Breast epithelium (tissue), 3 donors: ENCODE data around the gene NFKB1.

ENCODE experiments used
- CTCF ChIP-seq, 3 donors: fragments of 450-650 bp; IDR thresholded peaks; one replicate each; pipeline ENCODE4 v1.5.1; 2016 to 2017; ENCODE audit warnings: antibody characterized with exemption in 3 of 3, mild to moderate bottlenecking in 3 of 3, moderate library complexity in 3 of 3
- POLR2AphosphoS5 ChIP-seq, 3 donors: sonication (generic); formaldehyde crosslinking; IDR thresholded peaks; one replicate each; pipeline ENCODE4 v1.6.1; 2017; ENCODE audit warnings: antibody characterized with exemption in 3 of 3

GRCh38 chr4:102625232-102625930 lies 124.2 kb downstream of the NFKB1 start:
- TF ChIP-seq CTCF (IDR thresholded peaks at IDR 0.05), result no peak
- TF ChIP-seq POLR2AphosphoS5 (IDR thresholded peaks at IDR 0.05), result no peak
